ENCODE data around the gene TNFRSF8. TPM values are rescaled to one million over a fixed set of nuclear protein-coding genes. Genes with fewer than 3 reads are reported as not detected.

Gene TNFRSF8
- total and polyA plus RNA-seq, 2 donors (not counting 1 experiment from before 2014, with no cell fraction given) = 0.05 TPM; not detected in 1

- Histone ChIP-seq H3K4me1 (ENCODE audit: control insufficient read depth, extremely low read depth, insufficient read depth, low read length) (no peaks in the 10 kb centered on the region), H3K9me3 (ENCODE audit: control insufficient read depth, insufficient read depth, low read depth, low read length) (no peaks in the 10 kb centered on the region), H3K4me3 (replicated peaks in 1 of 4; ENCODE audit: control extremely low read depth in 1 of 4, insufficient read depth in 1 of 4, low read depth in 3 of 4, low read length in 4 of 4) (no peak overlapping the region), H3K36me3 (ENCODE audit: control insufficient read depth, insufficient read depth, low read length) (no peaks in the 10 kb centered on the region), H3K4me2 (ENCODE audit: extremely low read depth, insufficient read depth, low read length) (no peak overlapping the region), H3K27ac (ENCODE audit: insufficient read depth, low read length) (no peak overlapping the region), H3K9ac (ENCODE audit: insufficient read depth, low read length) (no peak overlapping the region), H3K79me2 (ENCODE audit: control insufficient read depth, insufficient read depth, low read length) (no peaks in the 10 kb centered on the region), H3K27me3 (ENCODE audit: control insufficient read depth, insufficient read depth, low read length) (no peaks in the 10 kb centered on the region), H4K20me1 (ENCODE audit: control insufficient read depth, extremely low read depth, insufficient read depth, low read length) (no peaks in the 10 kb centered on the region), H2AFZ (ENCODE audit: low read length) (no peak overlapping the region)
- TF ChIP-seq, protein P1, sequence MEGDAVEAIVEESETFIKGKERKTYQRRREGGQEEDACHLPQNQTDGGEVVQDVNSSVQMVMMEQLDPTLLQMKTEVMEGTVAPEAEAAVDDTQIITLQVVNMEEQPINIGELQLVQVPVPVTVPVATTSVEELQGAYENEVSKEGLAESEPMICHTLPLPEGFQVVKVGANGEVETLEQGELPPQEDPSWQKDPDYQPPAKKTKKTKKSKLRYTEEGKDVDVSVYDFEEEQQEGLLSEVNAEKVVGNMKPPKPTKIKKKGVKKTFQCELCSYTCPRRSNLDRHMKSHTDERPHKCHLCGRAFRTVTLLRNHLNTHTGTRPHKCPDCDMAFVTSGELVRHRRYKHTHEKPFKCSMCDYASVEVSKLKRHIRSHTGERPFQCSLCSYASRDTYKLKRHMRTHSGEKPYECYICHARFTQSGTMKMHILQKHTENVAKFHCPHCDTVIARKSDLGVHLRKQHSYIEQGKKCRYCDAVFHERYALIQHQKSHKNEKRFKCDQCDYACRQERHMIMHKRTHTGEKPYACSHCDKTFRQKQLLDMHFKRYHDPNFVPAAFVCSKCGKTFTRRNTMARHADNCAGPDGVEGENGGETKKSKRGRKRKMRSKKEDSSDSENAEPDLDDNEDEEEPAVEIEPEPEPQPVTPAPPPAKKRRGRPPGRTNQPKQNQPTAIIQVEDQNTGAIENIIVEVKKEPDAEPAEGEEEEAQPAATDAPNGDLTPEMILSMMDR (conservative IDR thresholded peaks at IDR 0.05 in 1 of 2, IDR thresholded peaks at IDR 0.05 in 1 of 2; ENCODE audit: low read depth in 1 of 2, low read length in 2 of 2) = no peak
- no peak for TF ChIP-seq EZH2 (IDR thresholded peaks at IDR 0.05; ENCODE audit: low read length, missing control alignments)
- no peak for DNase-seq (ENCODE audit: low read depth in 2 of 2)
These were observed 27.2 kb downstream of the TNFRSF8 start for GRCh38 chr1:12090326-12090725.

DNA sequence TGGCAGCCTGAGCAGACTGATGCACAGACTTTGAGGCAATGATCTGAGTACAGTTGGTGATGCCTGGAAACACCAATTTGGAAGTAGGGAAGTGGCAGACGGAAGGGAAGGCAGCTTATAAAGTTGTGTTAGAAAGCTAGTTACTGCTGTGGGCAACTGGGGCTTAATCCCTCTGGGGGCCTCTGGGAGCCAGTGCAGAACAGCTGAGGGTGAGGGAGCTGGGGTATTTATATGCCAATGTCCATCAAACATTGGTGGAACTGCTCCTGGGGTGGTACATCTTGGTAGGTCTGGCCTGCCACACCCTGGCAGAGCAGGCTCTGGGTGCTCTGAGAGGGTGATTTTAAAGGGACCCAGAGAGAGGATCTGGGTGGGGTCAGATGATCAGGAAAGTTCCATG is 28.1 kb downstream of the TNFRSF8 start:
- no peak overlapping the region for H3K4me2 ChIP-seq (ENCODE audit: extremely low read depth, insufficient read depth, low read length)
- H4K20me1 ChIP-seq (ENCODE audit: control insufficient read depth, extremely low read depth, insufficient read depth, low read length) = no peaks in the 10 kb centered on the region
- no peaks in the 10 kb centered on the region for H3K4me1 ChIP-seq (ENCODE audit: control insufficient read depth, extremely low read depth, insufficient read depth, low read length)
- H3K27ac ChIP-seq (ENCODE audit: insufficient read depth, low read length) = no peak overlapping the region
- H3K27me3 ChIP-seq (ENCODE audit: control insufficient read depth, insufficient read depth, low read length) = no peaks in the 10 kb centered on the region
- no peak overlapping the region for H2AFZ ChIP-seq (ENCODE audit: low read length)
- H3K36me3 ChIP-seq (ENCODE audit: control insufficient read depth, insufficient read depth, low read length) = no peaks in the 10 kb centered on the region
- TF ChIP-seq EZH2 (IDR thresholded peaks at IDR 0.05; ENCODE audit: low read length, missing control alignments) = no peak
- TF ChIP-seq, protein P1 (conservative IDR thresholded peaks at IDR 0.05 in 1 of 2, IDR thresholded peaks at IDR 0.05 in 1 of 2; ENCODE audit: low read depth in 1 of 2, low read length in 2 of 2) = no peak
- no peak overlapping the region for H3K9ac ChIP-seq (ENCODE audit: insufficient read depth, low read length)
- no peak for DNase-seq (ENCODE audit: low read depth in 2 of 2)
- no peak overlapping the region for H3K4me3 ChIP-seq (replicated peaks in 1 of 4; ENCODE audit: control extremely low read depth in 1 of 4, insufficient read depth in 1 of 4, low read depth in 3 of 4, low read length in 4 of 4)
- no peaks in the 10 kb centered on the region for H3K79me2 ChIP-seq (ENCODE audit: control insufficient read depth, insufficient read depth, low read length)
- no peaks in the 10 kb centered on the region for H3K9me3 ChIP-seq (ENCODE audit: control insufficient read depth, insufficient read depth, low read depth, low read length)

- H3K4me2 ChIP-seq (ENCODE audit: extremely low read depth, insufficient read depth, low read length) = no peak overlapping the region
- TF ChIP-seq, protein P1 (conservative IDR thresholded peaks at IDR 0.05 in 1 of 2, IDR thresholded peaks at IDR 0.05 in 1 of 2; ENCODE audit: low read depth in 1 of 2, low read length in 2 of 2) = no peak
- no peak for TF ChIP-seq EZH2 (IDR thresholded peaks at IDR 0.05; ENCODE audit: low read length, missing control alignments)
- H3K9ac ChIP-seq (ENCODE audit: insufficient read depth, low read length) = no peak overlapping the region
- H3K27me3 ChIP-seq (ENCODE audit: control insufficient read depth, insufficient read depth, low read length) = no peaks in the 10 kb centered on the region
- no peak overlapping the region for H2AFZ ChIP-seq (ENCODE audit: low read length)
- H3K4me1 ChIP-seq (ENCODE audit: control insufficient read depth, extremely low read depth, insufficient read depth, low read length) = no peaks in the 10 kb centered on the region
- no peaks in the 10 kb centered on the region for H3K79me2 ChIP-seq (ENCODE audit: control insufficient read depth, insufficient read depth, low read length)
- H3K4me3 ChIP-seq (replicated peaks in 1 of 4; ENCODE audit: control extremely low read depth in 1 of 4, insufficient read depth in 1 of 4, low read depth in 3 of 4, low read length in 4 of 4) = no peak overlapping the region
- DNase-seq (ENCODE audit: low read depth in 2 of 2) = no peak
- no peaks in the 10 kb centered on the region for H3K36me3 ChIP-seq (ENCODE audit: control insufficient read depth, insufficient read depth, low read length)
- H4K20me1 ChIP-seq (ENCODE audit: control insufficient read depth, extremely low read depth, insufficient read depth, low read length) = no peaks in the 10 kb centered on the region
- H3K27ac ChIP-seq (ENCODE audit: insufficient read depth, low read length) = no peak overlapping the region
- H3K9me3 ChIP-seq (ENCODE audit: control insufficient read depth, insufficient read depth, low read depth, low read length) = no peaks in the 10 kb centered on the region
These were observed 31.1 kb downstream of the TNFRSF8 start for GRCh38 chr1:12094180-12094579.
